Measurements from ENCODE around the gene RAD18.

DNA sequence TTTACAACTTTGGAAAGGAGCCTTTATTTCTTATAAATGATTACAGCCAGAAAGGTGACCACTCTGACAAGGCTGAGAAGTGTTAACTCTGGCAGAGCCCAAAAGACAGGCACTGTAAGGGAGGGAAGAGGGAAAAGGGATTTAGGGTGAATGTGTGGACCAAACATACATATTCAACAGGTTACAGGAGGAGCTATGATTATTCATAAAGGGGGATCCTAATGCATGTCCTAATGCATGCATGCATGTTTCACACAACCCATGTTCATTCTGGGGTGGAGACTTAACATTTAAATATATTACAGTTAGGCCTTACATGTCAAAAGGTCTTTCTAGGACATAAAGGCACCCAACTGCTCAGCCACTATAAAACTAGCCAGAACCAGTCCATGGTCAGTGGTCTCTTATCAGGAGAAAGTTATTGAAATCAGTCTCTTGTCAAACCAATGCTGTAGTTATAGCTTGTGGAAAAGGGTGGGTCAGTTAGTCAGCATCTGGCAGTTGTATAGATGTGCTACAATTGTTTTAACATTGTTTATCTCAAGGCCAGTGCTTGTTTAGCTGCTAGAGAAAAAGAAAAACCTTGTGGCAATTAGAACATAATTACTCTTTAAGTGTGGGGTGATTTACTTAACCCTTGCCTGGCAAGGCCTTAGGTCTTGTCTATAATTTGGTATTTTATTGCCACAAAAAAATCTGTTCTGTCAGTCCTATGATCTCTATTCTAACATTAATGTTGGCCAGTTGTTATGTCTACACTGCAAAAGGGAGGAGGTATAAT lies 77.5 kb downstream of the RAD18 start:
- TF ChIP-seq POLR2AphosphoS5 (IDR thresholded peaks at IDR 0.05) (no peak), POLR2A (IDR thresholded peaks at IDR 0.05) (no peak)
- TF ChIP-seq, protein P1, sequence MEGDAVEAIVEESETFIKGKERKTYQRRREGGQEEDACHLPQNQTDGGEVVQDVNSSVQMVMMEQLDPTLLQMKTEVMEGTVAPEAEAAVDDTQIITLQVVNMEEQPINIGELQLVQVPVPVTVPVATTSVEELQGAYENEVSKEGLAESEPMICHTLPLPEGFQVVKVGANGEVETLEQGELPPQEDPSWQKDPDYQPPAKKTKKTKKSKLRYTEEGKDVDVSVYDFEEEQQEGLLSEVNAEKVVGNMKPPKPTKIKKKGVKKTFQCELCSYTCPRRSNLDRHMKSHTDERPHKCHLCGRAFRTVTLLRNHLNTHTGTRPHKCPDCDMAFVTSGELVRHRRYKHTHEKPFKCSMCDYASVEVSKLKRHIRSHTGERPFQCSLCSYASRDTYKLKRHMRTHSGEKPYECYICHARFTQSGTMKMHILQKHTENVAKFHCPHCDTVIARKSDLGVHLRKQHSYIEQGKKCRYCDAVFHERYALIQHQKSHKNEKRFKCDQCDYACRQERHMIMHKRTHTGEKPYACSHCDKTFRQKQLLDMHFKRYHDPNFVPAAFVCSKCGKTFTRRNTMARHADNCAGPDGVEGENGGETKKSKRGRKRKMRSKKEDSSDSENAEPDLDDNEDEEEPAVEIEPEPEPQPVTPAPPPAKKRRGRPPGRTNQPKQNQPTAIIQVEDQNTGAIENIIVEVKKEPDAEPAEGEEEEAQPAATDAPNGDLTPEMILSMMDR (IDR thresholded peaks at IDR 0.05): no peak
